Stimulated activated CD4-positive, alpha-beta T cell treated with anti-CD3 and anti-CD28 coated beads, Interleukin-12 subunit alpha, Interleukin-12 subunit beta, amount 100 ng/mL, for 24 hours (primary cell): ENCODE data around the gene ZBTB20.

Source experiments
- DNase-seq, 2 experiments: peaks; one replicate each; pipeline ENCODE4 v3.0.0-alpha.2; 2020; ENCODE audit warnings: low read depth in 2 of 2

The ZBTB20 gene

DNA sequence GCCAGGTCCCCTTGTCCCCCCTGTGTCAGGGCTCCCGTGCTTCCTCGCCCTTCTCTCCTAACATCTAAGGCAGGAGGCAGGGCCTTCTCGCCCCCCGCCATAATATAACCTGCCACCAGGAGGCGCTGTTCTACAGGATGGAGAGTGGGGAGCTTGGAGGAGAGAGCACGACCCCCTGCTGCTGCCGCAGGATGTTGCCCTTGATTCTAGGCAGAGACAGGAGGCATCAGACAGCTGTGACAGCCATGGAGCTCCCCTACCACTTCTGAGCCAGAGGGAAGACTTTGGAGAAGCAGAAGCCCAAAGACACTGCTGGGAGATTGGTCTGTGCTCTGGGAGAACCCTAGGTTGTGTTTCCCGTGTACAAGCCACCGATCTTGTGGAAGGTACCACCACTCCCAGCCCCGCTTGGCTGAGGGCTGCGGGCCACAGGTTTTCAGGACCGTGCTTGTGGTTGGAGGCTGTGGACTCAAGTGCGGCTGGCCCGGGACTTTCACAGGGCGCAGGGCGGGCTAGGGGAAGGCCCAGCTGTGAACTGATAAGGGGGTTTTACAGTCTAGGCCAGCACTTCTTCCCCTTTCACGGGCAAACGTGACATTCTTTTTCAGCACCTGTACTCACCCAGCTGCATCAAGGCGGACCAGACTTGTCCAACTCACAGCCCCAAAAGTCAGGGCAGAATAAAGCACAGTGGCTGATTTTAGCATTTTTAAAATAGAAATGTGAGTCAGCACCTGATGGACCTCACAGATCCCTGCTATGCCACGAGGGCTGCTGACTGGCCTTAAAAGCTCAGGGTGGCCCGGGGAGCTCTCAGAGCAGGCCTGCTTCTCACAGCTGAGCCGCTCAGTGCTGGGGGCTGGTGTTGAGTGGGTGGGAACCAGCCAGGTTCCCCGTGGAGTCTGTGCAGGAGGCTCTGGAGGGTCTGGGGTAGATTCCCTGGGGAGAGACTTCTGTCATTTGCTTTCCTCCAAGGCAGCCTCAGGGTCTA lies 855.9 kb downstream of the ZBTB20 start:
- peak; percentile 79 to 92 for DNase-seq

DNA sequence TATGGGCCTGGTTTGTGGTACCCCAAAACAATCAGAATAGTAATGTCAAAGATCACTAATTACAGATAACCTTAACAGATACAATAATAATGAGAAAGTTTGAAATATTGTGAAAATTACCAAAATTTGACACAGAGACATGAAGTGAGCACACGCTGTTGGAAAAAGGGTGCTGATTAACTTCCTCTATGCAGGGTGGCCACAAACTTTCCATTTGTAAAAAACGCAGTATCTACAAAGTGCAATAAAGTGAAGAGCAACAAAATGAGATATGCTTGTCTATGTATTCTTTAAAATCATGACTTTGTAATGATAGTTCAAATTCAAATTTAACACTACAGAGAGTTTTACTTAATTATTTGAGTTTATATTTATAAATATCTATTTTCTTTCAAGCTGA lies 860.8 kb downstream of the ZBTB20 start:
- DNase-seq: no peak

- DNase-seq: no peak
Observed at GRCh38 chr3:114285648-114286230, 861.3 kb downstream of the ZBTB20 start.

DNA sequence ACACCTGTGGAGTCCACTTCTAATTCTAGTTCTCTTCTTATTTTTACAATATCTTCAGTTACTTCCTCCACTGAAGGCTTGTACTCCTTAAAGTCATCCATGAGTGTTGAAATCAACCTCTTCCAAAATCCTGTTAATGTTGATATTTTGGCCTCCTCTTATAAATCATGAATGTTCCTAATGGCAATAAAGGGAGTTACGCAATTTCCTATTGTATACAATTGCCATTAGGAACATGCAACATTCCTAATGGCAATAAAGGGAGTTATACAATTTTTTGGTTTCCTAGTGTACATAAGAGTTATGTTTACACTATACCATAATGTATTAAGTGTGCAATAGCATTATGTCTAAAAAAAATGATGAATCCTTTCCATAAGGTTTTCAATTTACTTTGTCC lies 862.4 kb downstream of the ZBTB20 start:
- DNase-seq: no peak
